ENCODE data around the gene TMEM120A.
A peak's percentile ranks its signal among the peaks of the same experiment; 100 is the strongest.

Gene TMEM120A

GRCh38 chr7:75980430-75981202, 13.8 kb downstream of the TMEM120A start:
- DNase-seq (ENCODE audit: low spot score), result no peak

- no peak for DNase-seq (ENCODE audit: low spot score)
Observed at GRCh38 chr7:75979759-75980429, 14.5 kb downstream of the TMEM120A start.

- DNase-seq (ENCODE audit: low spot score), result no peak
Observed at GRCh38 chr7:75977743-75978142, 16.7 kb downstream of the TMEM120A start.

GRCh38 chr7:75971961-75972763, 22.2 kb downstream of the TMEM120A start:
- no peak for DNase-seq (ENCODE audit: low spot score)

GRCh38 chr7:75971309-75971960, 23.0 kb downstream of the TMEM120A start:
- DNase-seq (ENCODE audit: low spot score), result no peak

GRCh38 chr7:75969704-75970498, 24.5 kb downstream of the TMEM120A start:
- no peak for DNase-seq (ENCODE audit: low spot score)

GRCh38 chr7:75969182-75969581, 25.2 kb downstream of the TMEM120A start:
- DNase-seq (ENCODE audit: low spot score), result no peak

- DNase-seq (ENCODE audit: low spot score), result no peak
Observed at GRCh38 chr7:75968561-75969001, 25.8 kb downstream of the TMEM120A start.

- DNase-seq (ENCODE audit: low spot score), result no peak
Observed at GRCh38 chr7:75968012-75968411, 26.4 kb downstream of the TMEM120A start.

- no peak for DNase-seq (ENCODE audit: low spot score)
Observed at GRCh38 chr7:75967487-75967997, 26.9 kb downstream of the TMEM120A start.

- DNase-seq (ENCODE audit: low spot score), result no peak
Observed at GRCh38 chr7:75967055-75967454, 27.3 kb downstream of the TMEM120A start.

GRCh38 chr7:75966190-75966961, 28.0 kb downstream of the TMEM120A start:
- DNase-seq (ENCODE audit: low spot score), result peak; percentile 44

GRCh38 chr7:75965617-75966016, 28.8 kb downstream of the TMEM120A start:
- DNase-seq (ENCODE audit: low spot score), result no peak

GRCh38 chr7:75963381-75963995, 30.9 kb downstream of the TMEM120A start:
- no peak for DNase-seq (ENCODE audit: low spot score)

GRCh38 chr7:75962607-75963380, 31.6 kb downstream of the TMEM120A start:
- DNase-seq (ENCODE audit: low spot score), result no peak

GRCh38 chr7:75961218-75961617, 33.2 kb downstream of the TMEM120A start:
- DNase-seq (ENCODE audit: low spot score), result peak; percentile 32

GRCh38 chr7:75960372-75960771, 34.0 kb downstream of the TMEM120A start:
- DNase-seq (ENCODE audit: low spot score), result no peak

GRCh38 chr7:75958802-75959543, 35.4 kb downstream of the TMEM120A start:
- DNase-seq (ENCODE audit: low spot score), result no peak
